Loucy (cell line): ENCODE measurements around the gene LAIR2.

ENCODE experiments used
- EZH2phosphoT487 ChIP-seq: fragments of 200-600 bp; IDR thresholded peaks from 2 replicates; pipeline ENCODE4 v1.6.1; 2018; ENCODE audit warnings: antibody characterized with exemption, mild to moderate bottlenecking, moderate library complexity, borderline replicate concordance
- TF ChIP-seq, protein P1 (sequence below): fragments of 200-600 bp; sonication (generic); conservative IDR thresholded peaks from 2 replicates; pipeline ENCODE4 v1.5.1; 2014; ENCODE audit warnings: mild to moderate bottlenecking, antibody characterized with exemption, low read length

DNA sequence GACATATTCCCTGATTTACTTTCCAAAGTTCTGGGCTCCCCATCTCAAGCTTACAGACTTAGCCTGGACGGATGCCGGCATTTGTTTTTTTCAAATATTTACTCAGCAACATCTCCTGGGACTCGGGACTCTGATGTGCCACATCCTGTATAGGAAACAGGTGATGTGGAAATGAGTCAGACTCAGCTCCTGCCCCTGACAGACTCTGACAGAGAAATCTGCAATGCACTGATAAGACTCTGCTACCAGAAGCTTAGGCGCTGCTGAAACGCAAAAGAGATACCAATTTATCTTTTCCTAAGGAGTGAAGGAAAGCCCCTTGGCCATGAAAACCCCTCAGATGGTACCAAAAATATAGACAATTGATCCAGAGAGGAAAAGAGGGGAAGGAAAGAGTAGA, 16.2 kb downstream of the LAIR2 start:
- TF ChIP-seq, protein P1, sequence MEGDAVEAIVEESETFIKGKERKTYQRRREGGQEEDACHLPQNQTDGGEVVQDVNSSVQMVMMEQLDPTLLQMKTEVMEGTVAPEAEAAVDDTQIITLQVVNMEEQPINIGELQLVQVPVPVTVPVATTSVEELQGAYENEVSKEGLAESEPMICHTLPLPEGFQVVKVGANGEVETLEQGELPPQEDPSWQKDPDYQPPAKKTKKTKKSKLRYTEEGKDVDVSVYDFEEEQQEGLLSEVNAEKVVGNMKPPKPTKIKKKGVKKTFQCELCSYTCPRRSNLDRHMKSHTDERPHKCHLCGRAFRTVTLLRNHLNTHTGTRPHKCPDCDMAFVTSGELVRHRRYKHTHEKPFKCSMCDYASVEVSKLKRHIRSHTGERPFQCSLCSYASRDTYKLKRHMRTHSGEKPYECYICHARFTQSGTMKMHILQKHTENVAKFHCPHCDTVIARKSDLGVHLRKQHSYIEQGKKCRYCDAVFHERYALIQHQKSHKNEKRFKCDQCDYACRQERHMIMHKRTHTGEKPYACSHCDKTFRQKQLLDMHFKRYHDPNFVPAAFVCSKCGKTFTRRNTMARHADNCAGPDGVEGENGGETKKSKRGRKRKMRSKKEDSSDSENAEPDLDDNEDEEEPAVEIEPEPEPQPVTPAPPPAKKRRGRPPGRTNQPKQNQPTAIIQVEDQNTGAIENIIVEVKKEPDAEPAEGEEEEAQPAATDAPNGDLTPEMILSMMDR, result no peak
- no peak for TF ChIP-seq EZH2phosphoT487
